Esophagus muscularis mucosa (tissue), 3 donors: Measurements from ENCODE around the gene RANBP3.

Source experiments
- CTCF ChIP-seq, 3 experiments: fragments of 200-600 bp in 2 of 3; fragments of 450-650 bp in 1 of 3; sonication (generic) in 2 of 3; IDR thresholded peaks; one replicate each; pipeline ENCODE4 v1.5.1; 2017 to 2019; ENCODE audit warnings: antibody characterized with exemption in 3 of 3, mild to moderate bottlenecking in 2 of 3, moderate library complexity in 1 of 3
- POLR2A ChIP-seq: fragments of 450-650 bp; IDR thresholded peaks from one replicate; pipeline ENCODE4 v1.6.1; 2017; ENCODE audit warnings: antibody characterized with exemption, moderate library complexity, mild to moderate bottlenecking, low read depth
- POLR2AphosphoS5 ChIP-seq, 2 donors: sonication (generic); formaldehyde crosslinking; IDR thresholded peaks; one replicate each; pipeline ENCODE4 v1.6.1; 2017; ENCODE audit warnings: antibody characterized with exemption in 2 of 2

- TF ChIP-seq CTCF (IDR thresholded peaks at IDR 0.05): no peak
- TF ChIP-seq POLR2A: no peak
- no peak for TF ChIP-seq POLR2AphosphoS5 (IDR thresholded peaks at IDR 0.05)
Measured at GRCh38 chr19:5943045-5943444, 34.9 kb downstream of the RANBP3 start.
